CD4-positive, alpha-beta T cell (primary cell): ENCODE results near the gene CHRNB2. TPM values are rescaled to one million over a fixed set of nuclear protein-coding genes. Genes with fewer than 3 reads are reported as not detected.

ENCODE experiments used
- ATAC-seq: fragments of 200-7000 bp; cut with Tn5 transposase; one replicate; pipeline ENCODE4 v1.10.0; 2022; ENCODE audit warnings: mild to moderate bottlenecking; ENCODE audit not compliant: poor library complexity
- CTCF ChIA-PET: fragments of 350-600 bp; sonication (Branson Sonifier 250); formaldehyde crosslinking; loops from one replicate; lab custom pipeline; 2021; ENCODE audit warnings: antibody characterized with exemption, inconsistent platforms; lab: Charles Lee
- POLR2A ChIA-PET: fragments of 350-600 bp; sonication (Branson Sonifier 250); formaldehyde crosslinking; loops from one replicate; lab custom pipeline; 2021; ENCODE audit warnings: antibody characterized with exemption, inconsistent platforms; lab: Charles Lee
- DNase-seq, 14 experiments: peaks; one replicate each; pipeline ENCODE4 v3.0.0-alpha.2; 2013 to 2020; ENCODE audit warnings: mixed read lengths in 2 of 14
- H3K27ac ChIP-seq, 2 donors: one replicate each; pipeline versions ENCODE4 v1.5.1 to v1.7.0; 2013; ENCODE audit warnings: low read length in 2 of 2, low read depth in 1 of 2, mild to moderate bottlenecking in 1 of 2
- H3K27me3 ChIP-seq, 2 experiments: 1 replicate in 1 of 2; 2 replicates in 1 of 2; pipeline versions ENCODE4 v1.6.1 to v1.7.0; 2013; ENCODE audit warnings: low read length in 2 of 2, control low read depth in 1 of 2, mild to moderate bottlenecking in 1 of 2, moderate library complexity in 1 of 2; ENCODE audit not compliant: insufficient read depth in 2 of 2, control insufficient read depth in 1 of 2
- H3K36me3 ChIP-seq: one replicate; pipeline ENCODE4 v1.6.1; 2013; ENCODE audit warnings: low read length, control low read depth; ENCODE audit not compliant: insufficient read depth
- H3K4me1 ChIP-seq: one replicate; pipeline ENCODE4 v1.6.1; 2013; ENCODE audit warnings: low read length, control low read depth; ENCODE audit not compliant: insufficient read depth
- H3K4me3 ChIP-seq: one replicate; pipeline ENCODE4 v1.5.1; 2013; ENCODE audit warnings: mild to moderate bottlenecking, low read length, moderate library complexity
- H3K9me3 ChIP-seq, 2 experiments: 1 replicate in 1 of 2; 2 replicates in 1 of 2; pipeline versions ENCODE4 v1.6.1 to v1.7.0; 2013; ENCODE audit warnings: low read length in 2 of 2, mild to moderate bottlenecking in 2 of 2, control low read depth in 1 of 2, moderate library complexity in 1 of 2; ENCODE audit not compliant: control insufficient read depth in 1 of 2, insufficient read depth in 1 of 2
- H3K27ac Mint-ChIP-seq: one replicate; pipeline ENCODE4 v1.8.0; 2020; ENCODE audit warnings: mixed read lengths
- H3K27me3 Mint-ChIP-seq: one replicate; pipeline ENCODE4 v1.8.0; 2021; ENCODE audit warnings: mixed read lengths
- H3K36me3 Mint-ChIP-seq: one replicate; pipeline ENCODE4 v1.8.0; 2021; ENCODE audit warnings: low read depth, mixed read lengths
- H3K4me1 Mint-ChIP-seq: one replicate; pipeline ENCODE4 v1.8.0; 2021; ENCODE audit warnings: low read depth, mixed read lengths
- H3K4me3 Mint-ChIP-seq: one replicate; pipeline ENCODE4 v1.8.0; 2020; ENCODE audit warnings: mild to moderate bottlenecking, mixed read lengths
- H3K9me3 Mint-ChIP-seq: one replicate; pipeline ENCODE4 v1.8.0; 2020; ENCODE audit warnings: mixed read lengths
- intact Hi-C, 2 experiments: fragments of 100-400 bp; cut with DNase I in 1 of 2; cut with micrococcal nuclease in 1 of 2; formaldehyde crosslinking; loops; one replicate each; pipeline versions ENCODE4 v1.15.1 to v1.9.0; 2023 to 2025; cut with DNase I, micrococcal nuclease
- total RNA-seq, 174 experiments: library from RNA in 2 of 174; stranded (reverse) in 2 of 174; gene quantifications; one replicate each; pipeline ENCODE4 v1.2.3 and lab custom pipeline; 2021 to 2026
- TF ChIP-seq, protein P1 (sequence below): fragments of 200-600 bp; IDR thresholded peaks from one replicate; pipeline ENCODE4 v1.8.0; 2022; ENCODE audit warnings: antibody characterized with exemption, mild to moderate bottlenecking

CHRNB2 gene
- total RNA-seq, 2 experiments from 2014 or later = not detected

DNA sequence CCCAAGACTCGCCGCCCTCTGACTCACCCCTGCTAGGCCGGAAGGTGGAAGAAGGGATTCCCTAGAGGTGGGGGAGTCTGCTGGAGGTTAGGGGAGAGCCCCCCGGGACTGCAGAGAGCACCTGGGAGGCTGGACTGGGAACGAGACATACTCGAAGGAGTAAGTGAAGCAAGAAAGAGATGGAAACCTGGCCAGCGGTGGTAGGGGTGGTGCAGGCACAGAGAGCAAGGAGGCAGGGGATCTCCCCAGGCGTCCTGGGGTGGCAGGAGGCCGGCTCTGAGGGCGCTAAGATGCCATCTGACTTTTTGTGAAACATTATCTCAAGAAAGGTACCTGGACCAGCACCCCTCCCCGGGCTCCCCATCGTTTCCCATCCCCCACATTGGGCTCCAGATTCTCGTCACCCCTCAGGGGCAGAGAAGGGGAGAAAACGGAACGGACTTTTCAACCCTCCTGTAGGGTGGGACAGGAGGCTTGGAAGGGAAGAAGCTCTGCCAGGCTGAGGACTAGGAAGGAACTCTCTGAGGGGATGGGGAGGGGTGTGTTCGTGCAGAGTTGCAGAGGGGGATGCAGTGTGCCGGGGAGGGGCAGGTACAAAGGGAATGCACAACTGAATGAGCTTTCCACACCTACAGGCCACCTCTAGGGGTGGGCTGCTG is 708 bp downstream of the CHRNB2 start:
- Mint-ChIP-seq H3K4me1 (no peaks in the 10 kb centered on the region), H3K4me3 (no peak overlapping the region), H3K27me3 (peaks cover 59% of the 10 kb centered on the region), H3K9me3 (no peaks in the 10 kb centered on the region), H3K27ac (no peak overlapping the region), H3K36me3 (no peaks in the 10 kb centered on the region)
- ChIA-PET POLR2A (interaction anchor here (0.5 to 2.0 kb wide), 3 partner anchors 9 to 170 kb away, joined by 3 to 8 read pairs (median 4); no protein-coding TSS in a partner anchor), CTCF (no interaction called here)
- Histone ChIP-seq H3K9me3 (peaks cover 0 to 10% of the 10 kb centered on the region in 2 experiments), H3K4me3 (no peak overlapping the region), H3K27ac (no peak overlapping the region), H3K36me3 (no peaks in the 10 kb centered on the region), H3K4me1 (peaks cover 11% of the 10 kb centered on the region), H3K27me3 (peaks cover 27 to 28% of the 10 kb centered on the region in 2 experiments)
- no peak for DNase-seq
- intact Hi-C loops = no loop called here
- peak; percentile 11 for ATAC-seq
- TF ChIP-seq, protein P1, sequence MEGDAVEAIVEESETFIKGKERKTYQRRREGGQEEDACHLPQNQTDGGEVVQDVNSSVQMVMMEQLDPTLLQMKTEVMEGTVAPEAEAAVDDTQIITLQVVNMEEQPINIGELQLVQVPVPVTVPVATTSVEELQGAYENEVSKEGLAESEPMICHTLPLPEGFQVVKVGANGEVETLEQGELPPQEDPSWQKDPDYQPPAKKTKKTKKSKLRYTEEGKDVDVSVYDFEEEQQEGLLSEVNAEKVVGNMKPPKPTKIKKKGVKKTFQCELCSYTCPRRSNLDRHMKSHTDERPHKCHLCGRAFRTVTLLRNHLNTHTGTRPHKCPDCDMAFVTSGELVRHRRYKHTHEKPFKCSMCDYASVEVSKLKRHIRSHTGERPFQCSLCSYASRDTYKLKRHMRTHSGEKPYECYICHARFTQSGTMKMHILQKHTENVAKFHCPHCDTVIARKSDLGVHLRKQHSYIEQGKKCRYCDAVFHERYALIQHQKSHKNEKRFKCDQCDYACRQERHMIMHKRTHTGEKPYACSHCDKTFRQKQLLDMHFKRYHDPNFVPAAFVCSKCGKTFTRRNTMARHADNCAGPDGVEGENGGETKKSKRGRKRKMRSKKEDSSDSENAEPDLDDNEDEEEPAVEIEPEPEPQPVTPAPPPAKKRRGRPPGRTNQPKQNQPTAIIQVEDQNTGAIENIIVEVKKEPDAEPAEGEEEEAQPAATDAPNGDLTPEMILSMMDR = no peak

DNA sequence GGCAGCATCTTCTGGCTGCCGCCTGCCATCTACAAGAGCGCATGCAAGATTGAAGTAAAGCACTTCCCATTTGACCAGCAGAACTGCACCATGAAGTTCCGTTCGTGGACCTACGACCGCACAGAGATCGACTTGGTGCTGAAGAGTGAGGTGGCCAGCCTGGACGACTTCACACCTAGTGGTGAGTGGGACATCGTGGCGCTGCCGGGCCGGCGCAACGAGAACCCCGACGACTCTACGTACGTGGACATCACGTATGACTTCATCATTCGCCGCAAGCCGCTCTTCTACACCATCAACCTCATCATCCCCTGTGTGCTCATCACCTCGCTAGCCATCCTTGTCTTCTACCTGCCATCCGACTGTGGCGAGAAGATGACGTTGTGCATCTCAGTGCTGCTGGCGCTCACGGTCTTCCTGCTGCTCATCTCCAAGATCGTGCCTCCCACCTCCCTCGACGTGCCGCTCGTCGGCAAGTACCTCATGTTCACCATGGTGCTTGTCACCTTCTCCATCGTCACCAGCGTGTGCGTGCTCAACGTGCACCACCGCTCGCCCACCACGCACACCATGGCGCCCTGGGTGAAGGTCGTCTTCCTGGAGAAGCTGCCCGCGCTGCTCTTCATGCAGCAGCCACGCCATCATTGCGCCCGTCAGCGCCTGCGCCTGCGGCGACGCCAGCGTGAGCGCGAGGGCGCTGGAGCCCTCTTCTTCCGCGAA is 3.8 kb downstream of the CHRNB2 start:
- H3K27me3 Mint-ChIP-seq = peaks cover 44% of the 10 kb centered on the region
- DNase-seq (no peak), ATAC-seq (no peak)
- H3K9me3 Mint-ChIP-seq = no peaks in the 10 kb centered on the region
- ChIA-PET POLR2A (no interaction called here), CTCF (no interaction called here)
- intact Hi-C loops = no loop called here
- H3K36me3 Mint-ChIP-seq = no peaks in the 10 kb centered on the region
- TF ChIP-seq, protein P1 = no peak
- Histone ChIP-seq H3K4me3 (no peak overlapping the region), H3K27ac (no peak overlapping the region), H3K9me3 (peaks cover 0 to 10% of the 10 kb centered on the region in 2 experiments), H3K27me3 (peaks cover 22 to 23% of the 10 kb centered on the region in 2 experiments), H3K4me1 (peaks cover 14% of the 10 kb centered on the region), H3K36me3 (no peaks in the 10 kb centered on the region)
- no peaks in the 10 kb centered on the region for H3K4me1 Mint-ChIP-seq
- H3K4me3 Mint-ChIP-seq = no peak overlapping the region
- H3K27ac Mint-ChIP-seq = no peak overlapping the region

DNA sequence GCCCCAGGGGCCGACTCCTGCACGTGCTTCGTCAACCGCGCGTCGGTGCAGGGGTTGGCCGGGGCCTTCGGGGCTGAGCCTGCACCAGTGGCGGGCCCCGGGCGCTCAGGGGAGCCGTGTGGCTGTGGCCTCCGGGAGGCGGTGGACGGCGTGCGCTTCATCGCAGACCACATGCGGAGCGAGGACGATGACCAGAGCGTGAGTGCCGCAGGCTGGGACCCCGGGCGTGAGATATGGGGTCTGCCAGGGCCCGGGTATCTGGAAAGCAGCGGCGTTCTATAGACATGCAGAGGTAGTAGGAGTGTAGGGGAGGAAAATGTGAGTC is 4.3 kb downstream of the CHRNB2 start:
- intact Hi-C loops = no loop called here
- ChIA-PET CTCF (no interaction called here), POLR2A (no interaction called here)
- peaks cover 39% of the 10 kb centered on the region for H3K27me3 Mint-ChIP-seq
- peaks cover 18% of the 10 kb centered on the region in 2 experiments for H3K27me3 ChIP-seq
- no peaks in the 10 kb centered on the region for H3K9me3 Mint-ChIP-seq
- peaks cover 14% of the 10 kb centered on the region for H3K4me1 ChIP-seq
- DNase-seq (no peak), ATAC-seq (no peak)
- H3K4me3 Mint-ChIP-seq = no peak overlapping the region
- H3K4me3 ChIP-seq = no peak overlapping the region
- no peaks in the 10 kb centered on the region for H3K4me1 Mint-ChIP-seq
- no peak overlapping the region for H3K27ac ChIP-seq
- H3K36me3 Mint-ChIP-seq = no peaks in the 10 kb centered on the region
- no peak overlapping the region for H3K27ac Mint-ChIP-seq
- TF ChIP-seq, protein P1 = no peak
- peaks cover 0 to 10% of the 10 kb centered on the region in 2 experiments for H3K9me3 ChIP-seq
- no peaks in the 10 kb centered on the region for H3K36me3 ChIP-seq
